Measurements from ENCODE around the gene PRSS27. TPM values are rescaled to one million over a fixed set of nuclear protein-coding genes. Genes with fewer than 3 reads are reported as not detected.

The PRSS27 gene
- total and polyA plus RNA-seq, 2 of the 8 experiments (the other 6 are each of a cell fraction or from before 2014, with no cell fraction given) = 1.3 to 7.5 TPM

DNA sequence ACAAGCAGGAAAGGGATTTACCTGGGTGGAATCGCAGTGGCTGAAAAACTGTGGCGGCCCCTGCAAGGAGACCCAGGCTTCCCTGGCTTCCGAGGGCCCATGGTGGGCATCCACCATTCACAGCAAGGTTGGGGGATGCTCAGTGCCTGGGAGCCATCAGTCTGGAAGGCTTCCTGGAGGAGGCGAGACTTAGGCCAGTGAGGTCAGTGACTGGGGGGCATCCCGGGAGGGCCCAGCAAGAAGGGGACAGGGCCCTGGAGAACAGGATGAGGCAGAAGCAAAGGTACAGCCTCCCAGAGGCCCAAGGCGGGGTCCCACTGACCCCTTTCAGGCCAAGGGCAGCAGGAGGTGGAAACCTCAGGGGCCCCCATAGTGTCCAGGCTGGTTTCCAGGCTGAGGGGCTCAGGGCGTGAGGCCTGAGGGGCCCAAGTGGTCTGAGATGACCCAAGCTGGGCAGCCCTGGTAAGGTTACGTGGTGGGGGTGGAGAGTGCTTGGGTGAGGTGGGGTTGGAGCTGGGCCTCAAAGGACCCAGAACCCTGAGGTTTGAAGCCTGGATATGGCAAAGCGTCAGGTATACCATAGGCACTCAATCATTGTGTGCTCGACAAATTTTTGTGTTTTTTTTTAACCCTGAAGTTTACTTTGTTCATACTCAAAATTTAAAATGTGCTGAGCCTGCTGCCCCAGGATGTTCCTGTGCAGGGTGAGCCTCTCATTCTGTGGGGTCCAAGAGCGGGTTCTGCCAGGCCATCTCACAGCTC lies 16.6 kb upstream of the PRSS27 start:
- H3K18ac ChIP-seq (ENCODE audit: extremely low read depth, low read length) = no peak overlapping the region
- peak overlapping the region; percentile 25 for H4K8ac ChIP-seq (ENCODE audit: extremely low read depth, insufficient read depth, low read length)
- H4K5ac ChIP-seq (ENCODE audit: insufficient read length, low read depth, low read length) = no peak overlapping the region
- no peaks in the 10 kb centered on the region for H3K9me3 ChIP-seq (ENCODE audit: insufficient read depth in 2 of 2, low read depth in 1 of 2, low read length in 1 of 2)
- no peak for DNase-seq (ENCODE audit: low read depth in 1 of 2, low spot score in 2 of 2)
- H2BK15ac ChIP-seq (ENCODE audit: low read length) = no peak overlapping the region
- H3K27ac ChIP-seq (ENCODE audit: low read depth, low read length) = no peak overlapping the region
- H3K23ac ChIP-seq (ENCODE audit: insufficient read length) = no peak overlapping the region
- H3K4me1 ChIP-seq (replicated peaks in 1 of 4; ENCODE audit: control insufficient read depth in 3 of 4, insufficient read depth in 4 of 4, low read length in 3 of 4) = peaks cover 0 to 3% (median 0%) of the 10 kb centered on the region in 4 experiments; a peak in 4 of 7 replicates
- H2BK12ac ChIP-seq (ENCODE audit: low read depth, low read length) = no peak overlapping the region
- H3K4ac ChIP-seq (replicated peaks; ENCODE audit: insufficient read length, low read depth, low read length) = no peak overlapping the region
- H3K23me2 ChIP-seq (ENCODE audit: low read depth, low read length) = no peaks in the 10 kb centered on the region
- TF ChIP-seq SUZ12 (IDR thresholded peaks at IDR 0.05; ENCODE audit: low read length) = no peak
- TF ChIP-seq BCL11A (IDR thresholded peaks at IDR 0.05; ENCODE audit: low read depth in 2 of 2, low read length in 2 of 2) = no peak
- no peak for TF ChIP-seq NANOG (IDR thresholded peaks at IDR 0.05; ENCODE audit: insufficient read depth, low read depth, low read length, poor library complexity, severe bottlenecking)
- TF ChIP-seq ATF2 (IDR thresholded peaks at IDR 0.05; ENCODE audit: low read length) = no peak
- TF ChIP-seq JUND (IDR thresholded peaks at IDR 0.05; ENCODE audit: low read length) = no peak
- no peak overlapping the region for H3K4me2 ChIP-seq (ENCODE audit: insufficient read depth in 1 of 2, low read depth in 2 of 2, low read length in 2 of 2)
- H4K91ac ChIP-seq (replicated peaks; ENCODE audit: insufficient read length, low read length) = no peak overlapping the region
- 89% methylated on average over 11 of the region's 11 CpGs; no CpG with 5 or more reads in 1 of the 2 experiments for WGBS, 2 experiments (ENCODE audit: extremely low coverage in 1 of 2, insufficient coverage in 1 of 2, insufficient read length in 1 of 2, insufficient replicate concordance in 2 of 2, low coverage in 1 of 2, low lambda C conversion rate in 2 of 2, missing lambda C conversion rate in 1 of 2)
- no peaks in the 10 kb centered on the region for H3K79me2 ChIP-seq (ENCODE audit: control insufficient read depth in 1 of 2, insufficient read depth in 2 of 2, low read length in 2 of 2)
- no peaks in the 10 kb centered on the region for H4K20me1 ChIP-seq (replicated peaks in 1 of 2; ENCODE audit: control insufficient read depth in 1 of 2, insufficient read depth in 2 of 2, low read length in 2 of 2)
- no peak overlapping the region for H3K9ac ChIP-seq (replicated peaks in 1 of 4; ENCODE audit: extremely low read depth in 1 of 4, low read depth in 3 of 4, low read length in 3 of 4)
- H2BK20ac ChIP-seq (ENCODE audit: low read length) = no peak overlapping the region
- no peaks in the 10 kb centered on the region for H3K27me3 ChIP-seq (replicated peaks in 1 of 4; ENCODE audit: control insufficient read depth in 3 of 4, extremely low read depth in 1 of 4, insufficient read depth in 3 of 4, low read length in 3 of 4)
- H3K4me3 ChIP-seq (ENCODE audit: extremely low read depth in 1 of 4, insufficient read depth in 2 of 4, low read depth in 3 of 4, low read length in 4 of 4) = no peak overlapping the region
- no peak overlapping the region for H2BK120ac ChIP-seq (replicated peaks; ENCODE audit: low read depth, low read length)
- CTCF ChIA-PET (ENCODE audit: partially characterized antibody) = interaction anchor here (0.8 kb wide), 1 partner anchor 117 kb away, joined by 3 read pairs; no protein-coding TSS in a partner anchor
- H2BK5ac ChIP-seq (ENCODE audit: low read depth, low read length) = no peak overlapping the region
- H3K56ac ChIP-seq (replicated peaks; ENCODE audit: insufficient read length, low read depth, low read length) = no peak overlapping the region
- H2AFZ ChIP-seq (ENCODE audit: low read length) = no peak overlapping the region
- H3K79me1 ChIP-seq (ENCODE audit: low read depth, low read length) = no peaks in the 10 kb centered on the region
- no peak for FAIRE-seq
- no peak overlapping the region for H2AK5ac ChIP-seq (ENCODE audit: low read depth, low read length)
- H3K36me3 ChIP-seq (ENCODE audit: control insufficient read depth in 2 of 4, insufficient read depth in 4 of 4, low read length in 3 of 4) = no peaks in the 10 kb centered on the region
- no peak overlapping the region for H3K14ac ChIP-seq (ENCODE audit: insufficient read length)
- POLR2A ChIA-PET (ENCODE audit: partially characterized antibody) = interaction anchor here (0.6 to 8.0 kb wide), 5 partner anchors 9 to 23 kb away, joined by 3 to 96 read pairs (median 6); partner anchors contain the start of gene SRRM2
